ENCODE measurements around the gene BCR.

GRCh38 chr22:23219317-23219716 is 39.0 kb downstream of the BCR start:
- TF ChIP-seq CTCF (IDR thresholded peaks at IDR 0.05 in 8 of 11, conservative IDR thresholded peaks at IDR 0.05 in 3 of 11) (no peak), POLR2A (IDR thresholded peaks at IDR 0.05) (no peak)
